Chondrocyte (in vitro differentiated cells): Measurements from ENCODE around the gene DHRS7C. TPM values are rescaled to one million over a fixed set of nuclear protein-coding genes. Genes with fewer than 3 reads are reported as not detected.
A peak's percentile ranks its signal among the peaks of the same experiment; 100 is the strongest.

Experiments
- DNase-seq: peaks from one replicate; pipeline ENCODE4 v3.0.0; 2021; ENCODE audit warnings: mixed read lengths, low spot score
- H3K27ac Mint-ChIP-seq: one replicate; pipeline ENCODE4 v1.8.0; 2021; ENCODE audit warnings: mild to moderate bottlenecking, moderate library complexity, mixed read lengths; ENCODE audit not compliant: unreplicated experiment
- H3K27me3 Mint-ChIP-seq: 2 replicates; pipeline ENCODE4 v1.8.0; 2021; ENCODE audit warnings: low read depth, mixed read lengths
- H3K36me3 Mint-ChIP-seq: 2 replicates; pipeline ENCODE4 v1.8.0; 2021; ENCODE audit warnings: low read depth, mixed read lengths
- H3K4me1 Mint-ChIP-seq: 2 replicates; pipeline ENCODE4 v1.8.0; 2021; ENCODE audit warnings: low read depth, mild to moderate bottlenecking, mixed read lengths
- H3K4me3 Mint-ChIP-seq: one replicate; pipeline ENCODE4 v1.8.0; 2021; ENCODE audit warnings: mild to moderate bottlenecking, moderate library complexity, mixed read lengths; ENCODE audit not compliant: unreplicated experiment
- H3K9me3 Mint-ChIP-seq: 2 replicates; pipeline ENCODE4 v1.8.0; 2021; ENCODE audit warnings: low read depth, mixed read lengths
- CTCF ChIP-seq: fragments of 200-600 bp; sonication (generic); IDR thresholded peaks from 2 replicates; pipeline ENCODE4 v1.5.0; 2021; ENCODE audit warnings: antibody characterized with exemption, mild to moderate bottlenecking, moderate library complexity
- total RNA-seq: library from RNA; stranded (reverse); gene quantifications from 3 replicates; pipeline ENCODE4 v1.2.1, GENCODE V29; 2021

Gene DHRS7C
- total RNA-seq, 1 donor from 2014 or later, result not detected

GRCh38 chr17:9766970-9767369 lies 24.4 kb downstream of the DHRS7C start:
- no peaks in the 10 kb centered on the region for H3K4me1 Mint-ChIP-seq
- H3K9me3 Mint-ChIP-seq, result no peaks in the 10 kb centered on the region
- H3K27ac Mint-ChIP-seq, result no peak overlapping the region
- H3K36me3 Mint-ChIP-seq, result no peaks in the 10 kb centered on the region
- peak; percentile 22 for DNase-seq
- no peak for TF ChIP-seq CTCF
- H3K4me3 Mint-ChIP-seq, result no peak overlapping the region
- peaks cover 20% of the 10 kb centered on the region for H3K27me3 Mint-ChIP-seq

GRCh38 chr17:9765322-9765721 lies 26.1 kb downstream of the DHRS7C start:
- Mint-ChIP-seq H3K27me3 (peaks cover 20% of the 10 kb centered on the region), H3K4me3 (no peak overlapping the region)
- no peak for TF ChIP-seq CTCF

GRCh38 chr17:9763643-9764042 lies 27.7 kb downstream of the DHRS7C start:
- Mint-ChIP-seq H3K36me3 (no peaks in the 10 kb centered on the region), H3K4me3 (no peak overlapping the region), H3K9me3 (no peaks in the 10 kb centered on the region), H3K27me3 (peaks cover 20% of the 10 kb centered on the region), H3K4me1 (no peaks in the 10 kb centered on the region), H3K27ac (no peak overlapping the region)
- no peak for TF ChIP-seq CTCF
- no peak for DNase-seq

More at GRCh38 chr17:9765322-9765721, 26.1 kb downstream of the DHRS7C start:
- no peaks in the 10 kb centered on the region for H3K9me3 Mint-ChIP-seq
- H3K27ac Mint-ChIP-seq, result no peak overlapping the region
- no peak for DNase-seq
- H3K4me1 Mint-ChIP-seq, result no peaks in the 10 kb centered on the region
- no peaks in the 10 kb centered on the region for H3K36me3 Mint-ChIP-seq

GRCh38 chr17:9760266-9760665 lies 31.1 kb downstream of the DHRS7C start:
- Mint-ChIP-seq H3K27me3 (peaks cover 19% of the 10 kb centered on the region), H3K4me1 (no peaks in the 10 kb centered on the region), H3K4me3 (no peak overlapping the region), H3K9me3 (no peaks in the 10 kb centered on the region), H3K36me3 (no peaks in the 10 kb centered on the region), H3K27ac (no peak overlapping the region)
- TF ChIP-seq CTCF, result no peak
- no peak for DNase-seq

- Mint-ChIP-seq H3K9me3 (peaks cover 3% of the 10 kb centered on the region), H3K27ac (no peak overlapping the region), H3K4me1 (peaks cover 7% of the 10 kb centered on the region), H3K4me3 (no peak overlapping the region), H3K27me3 (peaks cover 11% of the 10 kb centered on the region), H3K36me3 (no peaks in the 10 kb centered on the region)
- TF ChIP-seq CTCF, result no peak
- DNase-seq, result no peak
Measured at GRCh38 chr17:9755083-9755482, 36.3 kb downstream of the DHRS7C start.
